Effector CD4-positive, alpha-beta T cell (primary cell): Measurements from ENCODE around the gene UGT1A9.
"Not testable (repeated sequence)": the region's sequence is repeated elsewhere in the genome, so short reads cannot be mapped to it uniquely, and the experiment has no call there.

Experiments
- DNase-seq: peaks from one replicate; pipeline ENCODE4 v3.0.0-alpha.2; 2020

UGT1A9 gene

GRCh38 chr2:233713262-233713615 lies 41.5 kb downstream of the UGT1A9 start:
- DNase-seq, result no peak

- no peak for DNase-seq
Observed at GRCh38 chr2:233714121-233714520, 42.4 kb downstream of the UGT1A9 start.

GRCh38 chr2:233718552-233718951 lies 46.9 kb downstream of the UGT1A9 start, which contains the start of gene UGT1A4:
UGT1A4 (plus strand) TSS chr2:233718736; CDS start chr2:233718821, 85 bp downstream.
- no peak for DNase-seq

- DNase-seq, result no peak
Observed at GRCh38 chr2:233728723-233729301, 57.1 kb downstream of the UGT1A9 start, which contains the start of gene UGT1A3. UGT1A3 (plus strand) TSS chr2:233729042; CDS start chr2:233729127, 85 bp downstream.

GRCh38 chr2:233736868-233737653 lies 65.4 kb downstream of the UGT1A9 start:
- not testable (repeated sequence) for DNase-seq

GRCh38 chr2:233740870-233741269 lies 69.2 kb downstream of the UGT1A9 start:
- no peak for DNase-seq

- DNase-seq, result no peak
Observed at GRCh38 chr2:233743464-233744259, 72.0 kb downstream of the UGT1A9 start.

GRCh38 chr2:233745073-233745755 lies 73.5 kb downstream of the UGT1A9 start:
- DNase-seq, result no peak

GRCh38 chr2:233745838-233746237 lies 74.1 kb downstream of the UGT1A9 start:
- DNase-seq, result not testable (repeated sequence)

- no peak for DNase-seq
Observed at GRCh38 chr2:233746475-233747282, 75.0 kb downstream of the UGT1A9 start.

GRCh38 chr2:233747283-233747544 lies 75.5 kb downstream of the UGT1A9 start:
- no peak for DNase-seq

GRCh38 chr2:233750689-233751088 lies 79.0 kb downstream of the UGT1A9 start:
- not testable (repeated sequence) for DNase-seq

- not testable (repeated sequence) for DNase-seq
Observed at GRCh38 chr2:233751212-233752009, 79.7 kb downstream of the UGT1A9 start.

- DNase-seq, result no peak
Observed at GRCh38 chr2:233754872-233755611, 83.3 kb downstream of the UGT1A9 start.

- DNase-seq, result no peak
Observed at GRCh38 chr2:233756429-233757081, 84.9 kb downstream of the UGT1A9 start.

- DNase-seq, result no peak
Observed at GRCh38 chr2:233758141-233758540, 86.4 kb downstream of the UGT1A9 start.

GRCh38 chr2:233758849-233759248 lies 87.2 kb downstream of the UGT1A9 start:
- no peak for DNase-seq

GRCh38 chr2:233760043-233760442 lies 88.3 kb downstream of the UGT1A9 start, which contains the start of gene UGT1A1:
UGT1A1 (plus strand) TSS chr2:233760270; CDS start chr2:233760288, 18 bp downstream.
- DNase-seq, result no peak

- no peak for DNase-seq
Observed at GRCh38 chr2:233761040-233761769, 89.5 kb downstream of the UGT1A9 start.
